Mesenchymal stem cell (in vitro differentiated cells and primary cell): ENCODE results near the gene COQ9.
A peak's percentile ranks its signal among the peaks of the same experiment; 100 is the strongest.

Experiments used
- DNase-seq: peaks from one replicate; pipeline ENCODE4 v3.0.0-alpha.2; 2013
- H2AFZ ChIP-seq: one replicate; pipeline ENCODE4 v1.6.1; 2013; ENCODE audit warnings: low read depth, mild to moderate bottlenecking, control low read depth, inconsistent platforms, low read length, moderate library complexity
- H2AK5ac ChIP-seq: 2 replicates; pipeline ENCODE4 v1.6.1; 2013; ENCODE audit warnings: low read length, moderate library complexity, mild to moderate bottlenecking, inconsistent platforms; ENCODE audit not compliant: severe bottlenecking
- H2BK120ac ChIP-seq: one replicate; pipeline ENCODE4 v1.6.1; 2013; ENCODE audit warnings: low read depth, mild to moderate bottlenecking, inconsistent platforms, low read length, moderate library complexity
- H2BK12ac ChIP-seq, 2 experiments: one replicate each; pipeline ENCODE4 v1.6.1; 2013; ENCODE audit warnings: inconsistent platforms in 2 of 2, low read length in 2 of 2, mild to moderate bottlenecking in 2 of 2, moderate library complexity in 2 of 2, control low read depth in 1 of 2
- H2BK15ac ChIP-seq: one replicate; pipeline ENCODE4 v1.6.1; 2013; ENCODE audit warnings: mild to moderate bottlenecking, low read depth, inconsistent platforms; ENCODE audit not compliant: poor library complexity, severe bottlenecking
- H2BK5ac ChIP-seq: 2 replicates; pipeline ENCODE4 v1.6.1; 2013; ENCODE audit warnings: low read depth, mild to moderate bottlenecking, low read length, control low read depth, inconsistent platforms; ENCODE audit not compliant: poor library complexity, severe bottlenecking
- H3K14ac ChIP-seq, 2 experiments: one replicate each; pipeline ENCODE4 v1.6.1; 2013; ENCODE audit warnings: inconsistent platforms in 2 of 2, low read length in 2 of 2, control low read depth in 1 of 2, mild to moderate bottlenecking in 1 of 2, moderate library complexity in 1 of 2
- H3K18ac ChIP-seq, 2 experiments: one replicate each; pipeline ENCODE4 v1.6.1; 2013; ENCODE audit warnings: inconsistent platforms in 2 of 2, low read length in 2 of 2, control low read depth in 1 of 2, low read depth in 1 of 2, mild to moderate bottlenecking in 1 of 2
- H3K23ac ChIP-seq, 2 experiments: one replicate each; pipeline ENCODE4 v1.6.1; 2013; ENCODE audit warnings: inconsistent platforms in 2 of 2, low read length in 2 of 2, mild to moderate bottlenecking in 2 of 2, moderate library complexity in 2 of 2, control low read depth in 1 of 2
- H3K27ac ChIP-seq: 2 replicates; pipeline ENCODE4 v1.5.1; 2013; ENCODE audit warnings: mild to moderate bottlenecking, moderate library complexity, low read length, control low read depth, inconsistent platforms; ENCODE audit not compliant: poor library complexity, severe bottlenecking
- H3K27me3 ChIP-seq, 2 experiments: 2 replicates each; pipeline versions ENCODE4 v1.6.1 to v1.7.0; 2013; ENCODE audit warnings: low read length in 2 of 2, mild to moderate bottlenecking in 2 of 2, moderate library complexity in 2 of 2, control low read depth in 1 of 2, inconsistent platforms in 1 of 2; ENCODE audit not compliant: control insufficient read depth in 1 of 2, insufficient read depth in 1 of 2
- H3K36me3 ChIP-seq, 2 experiments: 2 replicates each; pipeline versions ENCODE4 v1.6.1 to v1.7.0; 2013; ENCODE audit warnings: low read length in 2 of 2, control low read depth in 1 of 2, inconsistent platforms in 1 of 2, low read depth in 1 of 2, mild to moderate bottlenecking in 1 of 2; ENCODE audit not compliant: insufficient read depth in 2 of 2, control insufficient read depth in 1 of 2
- H3K4ac ChIP-seq, 2 experiments: one replicate each; pipeline ENCODE4 v1.6.1; 2013; ENCODE audit warnings: inconsistent platforms in 2 of 2, low read length in 2 of 2, mild to moderate bottlenecking in 2 of 2, moderate library complexity in 2 of 2, control low read depth in 1 of 2, low read depth in 1 of 2
- H3K4me1 ChIP-seq: 2 replicates; pipeline ENCODE4 v1.6.1; 2013; ENCODE audit warnings: low read depth, low read length, control low read depth; ENCODE audit not compliant: control insufficient read depth, insufficient read depth
- H3K4me2 ChIP-seq: 2 replicates; pipeline ENCODE4 v1.6.1; 2013; ENCODE audit warnings: low read length, mild to moderate bottlenecking, inconsistent platforms; ENCODE audit not compliant: poor library complexity, severe bottlenecking
- H3K4me3 ChIP-seq, 2 experiments: 2 replicates each; pipeline versions ENCODE4 v1.5.1 to v1.7.0; 2013; ENCODE audit warnings: low read length in 2 of 2, mild to moderate bottlenecking in 2 of 2, control low read depth in 1 of 2, low read depth in 1 of 2; ENCODE audit not compliant: insufficient read depth in 1 of 2
- H3K79me1 ChIP-seq: replicated peaks from 2 replicates; pipeline ENCODE4 v1.6.1; 2013; ENCODE audit warnings: mild to moderate bottlenecking, control low read depth, low read length, inconsistent platforms; ENCODE audit not compliant: poor library complexity, severe bottlenecking
- H3K9ac ChIP-seq: 2 replicates; pipeline ENCODE4 v1.7.0; 2013; ENCODE audit warnings: mild to moderate bottlenecking, low read length, moderate library complexity
- H3K9me3 ChIP-seq: 2 replicates; pipeline ENCODE4 v1.7.0; 2013; ENCODE audit warnings: mild to moderate bottlenecking, low read length; ENCODE audit not compliant: control insufficient read depth
- H4K8ac ChIP-seq: one replicate; pipeline ENCODE4 v1.6.1; 2013; ENCODE audit warnings: inconsistent platforms, mild to moderate bottlenecking, low read length, moderate library complexity
- H4K91ac ChIP-seq: one replicate; pipeline ENCODE4 v1.6.1; 2013; ENCODE audit warnings: mild to moderate bottlenecking, low read length, inconsistent platforms
- WGBS: methylation state at CpG from one replicate; pipeline ENCODE4 v1.1.7; 2013; ENCODE audit warnings: mixed read lengths; 5-methylcytosine and 5-hydroxymethylcytosine counted together

COQ9 gene

GRCh38 chr16:57427307-57427706 lies 20.0 kb upstream of the COQ9 start:
- 97% methylated on average over 8 of the region's 8 CpGs for WGBS
- Histone ChIP-seq H2BK120ac (no peak overlapping the region), H2AFZ (no peak overlapping the region), H3K27me3 (no peaks in the 10 kb centered on the region), H2AK5ac (no peak overlapping the region), H3K79me1 (peaks cover 2% of the 10 kb centered on the region), H2BK15ac (no peak overlapping the region), H3K4me2 (no peak overlapping the region), H3K27ac (no peak overlapping the region), H4K91ac (no peak overlapping the region), H2BK12ac (no peak overlapping the region), H3K9me3 (no peaks in the 10 kb centered on the region), H2BK5ac (no peak overlapping the region), H3K4ac (no peak overlapping the region), H3K9ac (no peak overlapping the region), H4K8ac (no peak overlapping the region), H3K14ac (no peak overlapping the region), H3K4me3 (no peak overlapping the region), H3K18ac (no peak overlapping the region), H3K36me3 (peaks cover 47 to 56% of the 10 kb centered on the region in 2 experiments), H3K23ac (no peak overlapping the region), H3K4me1 (no peaks in the 10 kb centered on the region)
- no peak for DNase-seq

GRCh38 chr16:57427824-57428223 lies 19.5 kb upstream of the COQ9 start:
- Histone ChIP-seq H3K9me3 (no peaks in the 10 kb centered on the region), H3K4me2 (no peak overlapping the region), H3K4me3 (no peak overlapping the region), H2BK12ac (no peak overlapping the region), H2AFZ (no peak overlapping the region), H3K27ac (no peak overlapping the region), H3K27me3 (no peaks in the 10 kb centered on the region), H2BK5ac (no peak overlapping the region), H3K23ac (no peak overlapping the region), H3K14ac (no peak overlapping the region), H2BK120ac (no peak overlapping the region), H3K4ac (no peak overlapping the region), H3K9ac (no peak overlapping the region), H3K36me3 (peaks cover 51 to 61% of the 10 kb centered on the region in 2 experiments), H4K8ac (no peak overlapping the region), H3K4me1 (no peaks in the 10 kb centered on the region), H3K18ac (no peak overlapping the region), H4K91ac (no peak overlapping the region), H2AK5ac (no peak overlapping the region), H2BK15ac (no peak overlapping the region), H3K79me1 (peaks cover 2% of the 10 kb centered on the region)
- peak; percentile 16 for DNase-seq

- H2BK12ac ChIP-seq: no peak overlapping the region
- H3K27me3 ChIP-seq: no peaks in the 10 kb centered on the region
- DNase-seq: no peak
- H3K18ac ChIP-seq: no peak overlapping the region
- H3K79me1 ChIP-seq: peaks cover 11% of the 10 kb centered on the region
- H3K4me3 ChIP-seq: no peak overlapping the region
- H2AFZ ChIP-seq: no peak overlapping the region
- no peak overlapping the region for H2BK15ac ChIP-seq
- H3K4ac ChIP-seq: no peak overlapping the region
- no peaks in the 10 kb centered on the region for H3K4me1 ChIP-seq
- peaks cover 70 to 92% of the 10 kb centered on the region in 2 experiments for H3K36me3 ChIP-seq
- no peak overlapping the region for H3K14ac ChIP-seq
- H3K9me3 ChIP-seq: no peaks in the 10 kb centered on the region
- no peak overlapping the region for H3K27ac ChIP-seq
- no peak overlapping the region for H2BK5ac ChIP-seq
- 96% methylated on average over 5 of the region's 5 CpGs for WGBS
- H2BK120ac ChIP-seq: no peak overlapping the region
- no peak overlapping the region for H3K4me2 ChIP-seq
- H4K91ac ChIP-seq: no peak overlapping the region
- no peak overlapping the region for H3K23ac ChIP-seq
- no peak overlapping the region for H4K8ac ChIP-seq
- no peak overlapping the region for H3K9ac ChIP-seq
- H2AK5ac ChIP-seq: no peak overlapping the region
These were observed 16.3 kb upstream of the COQ9 start for GRCh38 chr16:57430955-57431354.

- no peak overlapping the region for H3K9ac ChIP-seq
- no peak overlapping the region for H3K4me2 ChIP-seq
- 93% methylated on average over 2 of the region's 2 CpGs for WGBS
These were observed 14.8 kb upstream of the COQ9 start for GRCh38 chr16:57432505-57432904.

More at GRCh38 chr16:57432505-57432904, 14.8 kb upstream of the COQ9 start:
- no peak overlapping the region for H3K23ac ChIP-seq
- H2BK15ac ChIP-seq: no peak overlapping the region
- H2BK5ac ChIP-seq: no peak overlapping the region
- no peak overlapping the region for H3K27ac ChIP-seq
- H3K36me3 ChIP-seq: peaks cover 61 to 92% of the 10 kb centered on the region in 2 experiments
- H3K79me1 ChIP-seq: peaks cover 13% of the 10 kb centered on the region
- no peak overlapping the region for H2AK5ac ChIP-seq
- no peak for DNase-seq
- H3K9me3 ChIP-seq: no peaks in the 10 kb centered on the region
- H2BK12ac ChIP-seq: no peak overlapping the region
- no peak overlapping the region for H3K4me3 ChIP-seq
- no peak overlapping the region for H3K4ac ChIP-seq
- no peak overlapping the region for H2AFZ ChIP-seq
- H3K27me3 ChIP-seq: no peaks in the 10 kb centered on the region
- no peak overlapping the region for H2BK120ac ChIP-seq
- no peak overlapping the region for H4K8ac ChIP-seq
- no peak overlapping the region for H4K91ac ChIP-seq
- H3K18ac ChIP-seq: no peak overlapping the region
- no peaks in the 10 kb centered on the region for H3K4me1 ChIP-seq
- no peak overlapping the region for H3K14ac ChIP-seq
